Lower leg skin (tissue), 3 donors: Measurements from ENCODE around the gene TBX4.

Experiments used
- POLR2A ChIP-seq, 2 donors: fragments of 450-650 bp; IDR thresholded peaks; one replicate each; pipeline ENCODE4 v1.6.1; 2016 to 2017; ENCODE audit warnings: antibody characterized with exemption in 2 of 2, mild to moderate bottlenecking in 1 of 2, moderate library complexity in 1 of 2
- TF ChIP-seq, protein P1 (sequence below), 3 donors: fragments of 450-650 bp; IDR thresholded peaks; one replicate each; pipeline ENCODE4 v1.5.1; 2016; ENCODE audit warnings: antibody characterized with exemption in 3 of 3, mild to moderate bottlenecking in 3 of 3, moderate library complexity in 2 of 3

DNA sequence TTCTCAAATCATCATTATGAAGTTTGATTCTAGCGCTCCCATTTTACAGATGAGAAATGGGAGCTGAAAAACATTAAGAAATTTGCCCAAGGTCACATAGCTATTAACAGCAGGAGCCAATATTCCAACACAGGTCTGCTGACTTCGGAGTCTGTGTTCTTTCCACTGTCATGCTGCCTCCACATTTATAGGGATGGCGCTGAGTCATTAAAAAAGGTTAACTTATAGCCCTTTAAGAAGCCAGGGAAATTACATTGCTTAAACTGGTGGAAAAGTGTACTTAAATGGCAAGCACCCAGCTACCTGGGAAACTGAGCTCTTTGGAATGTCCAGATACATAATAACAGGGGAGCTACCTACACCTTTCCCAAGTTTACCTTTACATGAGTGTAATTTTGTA is 65.0 kb downstream of the TBX4 start:
- no peak for TF ChIP-seq POLR2A (IDR thresholded peaks at IDR 0.05)
- TF ChIP-seq, protein P1, sequence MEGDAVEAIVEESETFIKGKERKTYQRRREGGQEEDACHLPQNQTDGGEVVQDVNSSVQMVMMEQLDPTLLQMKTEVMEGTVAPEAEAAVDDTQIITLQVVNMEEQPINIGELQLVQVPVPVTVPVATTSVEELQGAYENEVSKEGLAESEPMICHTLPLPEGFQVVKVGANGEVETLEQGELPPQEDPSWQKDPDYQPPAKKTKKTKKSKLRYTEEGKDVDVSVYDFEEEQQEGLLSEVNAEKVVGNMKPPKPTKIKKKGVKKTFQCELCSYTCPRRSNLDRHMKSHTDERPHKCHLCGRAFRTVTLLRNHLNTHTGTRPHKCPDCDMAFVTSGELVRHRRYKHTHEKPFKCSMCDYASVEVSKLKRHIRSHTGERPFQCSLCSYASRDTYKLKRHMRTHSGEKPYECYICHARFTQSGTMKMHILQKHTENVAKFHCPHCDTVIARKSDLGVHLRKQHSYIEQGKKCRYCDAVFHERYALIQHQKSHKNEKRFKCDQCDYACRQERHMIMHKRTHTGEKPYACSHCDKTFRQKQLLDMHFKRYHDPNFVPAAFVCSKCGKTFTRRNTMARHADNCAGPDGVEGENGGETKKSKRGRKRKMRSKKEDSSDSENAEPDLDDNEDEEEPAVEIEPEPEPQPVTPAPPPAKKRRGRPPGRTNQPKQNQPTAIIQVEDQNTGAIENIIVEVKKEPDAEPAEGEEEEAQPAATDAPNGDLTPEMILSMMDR (IDR thresholded peaks at IDR 0.05): no peak
